ENCODE measurements around the gene GGTLC1.
A peak's percentile ranks its signal among the peaks of the same experiment; 100 is the strongest.

Gene GGTLC1

DNA sequence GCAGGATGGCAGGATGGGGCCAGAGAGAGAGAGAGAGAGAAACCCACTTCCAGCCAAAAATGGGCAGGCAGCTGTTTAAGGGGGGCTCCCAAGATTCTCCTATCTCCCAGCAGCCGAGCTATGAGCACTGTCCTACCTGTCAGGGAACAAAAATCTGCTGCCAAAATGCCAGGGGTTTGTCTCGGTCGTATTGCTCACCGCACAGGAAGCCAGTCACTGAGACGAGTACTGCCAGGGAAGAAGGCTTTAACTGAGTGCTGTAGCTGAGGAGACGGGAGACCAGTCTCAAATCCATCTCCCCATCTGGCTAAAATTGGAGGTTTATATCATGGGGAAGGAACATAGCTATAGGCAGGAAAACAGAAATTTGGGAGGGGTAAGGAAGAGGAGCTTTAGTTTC lies 22.3 kb downstream of the GGTLC1 start:
- DNase-seq (ENCODE audit: low read depth in 3 of 3): no peak

GRCh38 chr20:23963941-23964340 lies 24.6 kb downstream of the GGTLC1 start:
- no peak for DNase-seq (ENCODE audit: low read depth in 3 of 3)

DNA sequence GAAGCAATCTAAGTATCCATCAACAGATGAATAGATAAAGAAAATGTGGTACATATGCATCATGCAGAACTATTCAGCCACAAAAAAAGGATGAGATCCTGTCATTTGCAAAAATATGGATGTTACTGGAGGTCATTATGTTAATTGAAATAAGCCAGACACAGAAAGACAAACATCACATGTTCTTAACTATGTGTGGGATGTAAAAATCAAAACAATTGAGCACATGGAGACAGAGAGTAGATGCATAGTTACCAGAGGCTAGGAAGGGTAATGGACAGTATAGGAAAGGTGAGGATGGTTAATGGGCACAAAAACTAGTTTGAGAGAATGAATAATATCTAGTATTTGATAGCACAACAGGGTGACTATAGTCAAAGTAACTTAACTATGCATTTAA lies 26.3 kb downstream of the GGTLC1 start:
- no peak for DNase-seq (ENCODE audit: low read depth in 3 of 3)

GRCh38 chr20:23959054-23959453 lies 29.5 kb downstream of the GGTLC1 start:
- no peak for DNase-seq (ENCODE audit: low read depth in 3 of 3)

DNA sequence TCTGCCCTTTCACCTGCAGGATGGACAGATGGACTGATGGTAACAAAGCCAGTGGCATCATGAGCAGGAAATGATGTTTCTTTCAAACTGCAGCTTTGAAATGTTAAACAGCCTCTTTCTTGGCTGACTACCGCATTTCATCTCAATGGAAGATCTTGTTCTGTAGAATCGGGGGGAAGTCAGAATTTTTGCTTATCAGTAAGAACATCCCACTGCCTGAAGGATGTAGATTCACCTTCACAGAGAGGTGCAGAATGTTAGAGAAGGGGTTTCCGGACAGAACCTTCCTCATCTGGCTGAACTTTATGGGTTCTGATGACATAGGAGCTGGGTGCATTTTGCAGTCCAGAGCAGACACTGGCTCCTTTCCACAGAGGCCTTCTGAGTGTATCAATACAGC lies 32.7 kb downstream of the GGTLC1 start:
- DNase-seq (ENCODE audit: low read depth in 3 of 3): no peak

DNA sequence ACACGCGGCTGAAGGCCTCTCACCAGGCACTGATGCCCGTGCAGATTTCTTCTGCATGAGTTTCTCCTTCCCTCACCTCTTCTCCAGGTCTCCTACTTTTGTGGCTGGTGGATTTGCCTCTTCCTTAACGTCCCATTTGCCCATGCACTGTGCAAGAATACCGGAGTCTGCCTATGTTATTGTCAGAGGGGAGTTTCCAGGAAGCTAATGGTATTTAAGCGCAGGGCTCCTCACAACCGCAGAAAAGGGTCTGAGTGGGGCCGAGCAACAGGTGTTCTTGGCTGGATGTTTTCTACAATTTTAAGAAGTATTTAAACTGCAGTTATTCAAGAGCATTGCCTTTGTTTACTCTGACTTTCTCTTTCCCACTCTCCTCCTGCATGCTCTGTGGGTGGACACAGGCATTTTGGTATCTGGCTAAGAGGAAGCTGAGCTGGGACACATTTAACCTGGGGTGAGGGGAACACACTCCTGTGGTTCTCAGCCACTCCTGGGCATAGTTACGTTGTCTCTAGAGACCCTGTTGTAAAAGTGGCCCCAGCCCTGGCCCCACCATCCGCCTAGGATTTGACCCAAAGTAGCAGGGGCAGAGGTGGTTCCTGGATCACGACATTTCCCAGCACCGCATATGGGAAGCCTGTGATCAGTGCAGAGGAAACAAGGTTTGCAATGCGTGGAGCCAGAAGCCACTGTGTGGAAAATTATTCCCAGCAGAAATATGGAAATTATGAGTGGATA lies 34.4 kb downstream of the GGTLC1 start:
- DNase-seq (ENCODE audit: low read depth in 3 of 3): no peak

DNA sequence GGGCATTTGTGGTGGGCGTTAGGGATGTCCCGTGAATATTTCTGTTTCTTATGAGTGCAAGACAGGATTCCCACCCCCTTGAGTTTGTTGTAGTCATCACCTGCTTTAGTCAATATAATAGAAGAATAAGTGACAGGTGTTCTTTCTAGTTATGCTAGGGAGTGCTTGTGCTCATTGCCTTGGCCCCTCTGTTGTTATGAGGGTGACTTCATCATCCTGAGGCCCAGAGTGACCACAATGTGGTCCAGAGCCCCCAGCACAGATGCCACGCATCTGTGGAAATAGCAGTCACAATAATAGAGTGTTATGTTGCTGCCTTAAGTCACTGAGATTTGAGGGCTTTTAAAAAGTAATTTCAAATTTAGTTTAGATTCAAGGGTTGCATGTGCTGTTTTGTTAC lies 42.4 kb downstream of the GGTLC1 start:
- no peak for DNase-seq (ENCODE audit: low read depth in 3 of 3)

- DNase-seq (ENCODE audit: low read depth in 3 of 3): no peak
These were observed 45.3 kb downstream of the GGTLC1 start for GRCh38 chr20:23943304-23943703.

GRCh38 chr20:23939641-23940040 lies 48.9 kb downstream of the GGTLC1 start:
- no peak for DNase-seq (ENCODE audit: low read depth in 3 of 3)

GRCh38 chr20:23939063-23939462 lies 49.5 kb downstream of the GGTLC1 start:
- no peak for DNase-seq (ENCODE audit: low read depth in 3 of 3)

GRCh38 chr20:23938118-23938438 lies 50.5 kb downstream of the GGTLC1 start:
- no peak for DNase-seq (ENCODE audit: low read depth in 3 of 3)

DNA sequence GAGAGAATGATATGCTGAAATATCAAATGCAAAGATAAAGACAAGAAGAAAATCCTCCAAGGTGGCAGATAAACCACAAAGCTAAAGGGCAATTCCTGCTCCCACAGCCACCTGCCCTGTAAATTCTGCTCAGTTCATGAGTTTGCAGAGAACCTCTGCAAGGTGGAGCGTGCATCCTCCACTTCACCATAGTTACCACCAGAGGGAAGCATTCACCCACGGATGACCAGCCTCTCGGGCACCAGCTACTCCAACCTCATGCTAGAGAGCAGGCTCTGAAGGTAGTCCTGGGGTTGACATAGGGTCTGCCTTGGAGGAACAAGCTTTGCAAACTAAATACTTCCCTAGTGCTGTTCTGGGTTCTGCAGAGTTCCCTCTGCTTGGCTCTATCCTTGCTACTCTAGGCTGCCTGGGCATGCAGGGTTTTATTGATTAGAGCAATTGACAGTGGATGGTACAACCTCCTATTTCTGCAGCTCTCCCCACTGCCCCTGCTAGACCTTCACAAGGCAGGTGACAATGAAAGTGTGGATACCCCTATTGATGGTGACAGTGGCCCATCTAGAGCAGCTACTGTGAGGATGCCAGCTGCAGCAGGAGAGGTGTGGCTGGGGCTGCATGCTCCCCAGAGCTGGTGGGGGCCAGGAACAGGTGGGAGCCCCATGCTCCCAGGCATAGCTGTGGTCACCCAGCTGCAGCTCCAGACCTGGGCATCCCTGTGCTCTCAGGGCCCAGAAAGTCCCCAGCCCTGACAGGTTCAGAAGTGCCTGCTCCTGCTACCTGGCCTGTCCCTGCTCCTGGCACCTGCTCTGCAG lies 51.1 kb downstream of the GGTLC1 start:
- DNase-seq (ENCODE audit: low read depth in 3 of 3): peak; percentile 36 to 38 (median 37)

Measured in stimulated activated CD4-positive, alpha-beta T cell treated with anti-CD3 and anti-CD28 coated beads, TNF-alpha, amount 100 ng/mL, for 48 hours (primary cell).